ENCODE data around the gene COL6A2. TPM values are rescaled to one million over a fixed set of nuclear protein-coding genes. Genes with fewer than 3 reads are reported as not detected.

Gene COL6A2
- total RNA-seq, 1 donor from 2014 or later, result 120 TPM

DNA sequence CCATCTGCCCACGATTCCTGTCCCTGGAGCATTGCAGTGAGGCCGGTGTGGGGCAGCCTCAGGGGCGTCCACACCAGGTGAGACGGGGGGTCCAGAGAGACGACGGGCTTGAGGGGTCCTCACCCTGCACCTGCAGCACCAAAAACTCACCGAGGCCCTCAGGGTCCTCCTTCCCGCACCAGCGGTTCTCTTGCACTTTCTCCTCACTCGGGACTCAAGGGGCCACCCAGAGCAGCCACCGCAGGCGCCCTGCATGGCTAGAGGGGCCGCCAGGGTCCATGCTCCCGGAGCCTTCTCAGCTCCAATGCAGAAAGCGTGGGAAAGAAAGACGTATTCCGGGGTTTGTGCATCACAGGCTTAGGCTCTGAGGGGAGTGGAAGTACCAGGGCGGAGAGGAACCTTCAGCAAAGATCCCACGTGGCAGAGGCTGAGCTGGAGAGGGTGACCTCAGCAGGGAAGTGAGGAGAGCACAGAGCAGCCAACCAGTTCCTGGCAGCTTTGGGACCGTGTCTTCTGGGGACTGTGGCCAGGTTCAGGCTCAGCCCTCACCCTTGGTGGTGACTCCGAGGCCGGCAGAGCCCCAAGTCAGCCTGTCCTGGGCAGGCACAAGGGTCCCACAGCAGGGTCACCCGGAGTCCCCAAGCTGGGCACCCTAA lies 19.5 kb upstream of the COL6A2 start:
- Mint-ChIP-seq H3K27me3 (ENCODE audit: low read depth, unreplicated experiment) (peaks cover 8% of the 10 kb centered on the region), H3K4me1 (ENCODE audit: low read depth, unreplicated experiment) (peaks cover 7% of the 10 kb centered on the region), H3K36me3 (ENCODE audit: low read depth, unreplicated experiment) (peaks cover 3% of the 10 kb centered on the region), H3K9me3 (ENCODE audit: unreplicated experiment) (peaks cover 2% of the 10 kb centered on the region), H3K4me3 (ENCODE audit: unreplicated experiment) (no peak overlapping the region), H3K27ac (ENCODE audit: unreplicated experiment) (no peak overlapping the region)
- Histone ChIP-seq H3K4me2 (ENCODE audit: low read length) (peak overlapping the region; percentile 54), H3K4me1 (ENCODE audit: insufficient read depth, low read length) (peaks cover 34% of the 10 kb centered on the region), H3K79me2 (ENCODE audit: insufficient read depth, low read length) (no peaks in the 10 kb centered on the region), H3K36me3 (ENCODE audit: insufficient read depth, low read length) (no peaks in the 10 kb centered on the region), H3K9me3 (ENCODE audit: insufficient read depth, low read depth, low read length) (no peaks in the 10 kb centered on the region), H3K4me3 (ENCODE audit: insufficient read depth, low read depth, low read length) (no peak overlapping the region), H2AFZ (ENCODE audit: low read depth, low read length) (no peak overlapping the region), H3K27ac (ENCODE audit: low read depth, low read length) (peak overlapping the region; percentile 86), H4K20me1 (ENCODE audit: insufficient read depth, low read length) (no peaks in the 10 kb centered on the region), H3K27me3 (ENCODE audit: insufficient read depth, low read length) (no peaks in the 10 kb centered on the region), H3K9ac (ENCODE audit: low read length) (peak overlapping the region; percentile 60)
- FAIRE-seq (no peak), DNase-seq (ENCODE audit: low read depth) (peak; percentile 65)
- no peak for TF ChIP-seq EZH2 (IDR thresholded peaks at IDR 0.05; ENCODE audit: insufficient read depth, low read length)
- TF ChIP-seq, protein P1, sequence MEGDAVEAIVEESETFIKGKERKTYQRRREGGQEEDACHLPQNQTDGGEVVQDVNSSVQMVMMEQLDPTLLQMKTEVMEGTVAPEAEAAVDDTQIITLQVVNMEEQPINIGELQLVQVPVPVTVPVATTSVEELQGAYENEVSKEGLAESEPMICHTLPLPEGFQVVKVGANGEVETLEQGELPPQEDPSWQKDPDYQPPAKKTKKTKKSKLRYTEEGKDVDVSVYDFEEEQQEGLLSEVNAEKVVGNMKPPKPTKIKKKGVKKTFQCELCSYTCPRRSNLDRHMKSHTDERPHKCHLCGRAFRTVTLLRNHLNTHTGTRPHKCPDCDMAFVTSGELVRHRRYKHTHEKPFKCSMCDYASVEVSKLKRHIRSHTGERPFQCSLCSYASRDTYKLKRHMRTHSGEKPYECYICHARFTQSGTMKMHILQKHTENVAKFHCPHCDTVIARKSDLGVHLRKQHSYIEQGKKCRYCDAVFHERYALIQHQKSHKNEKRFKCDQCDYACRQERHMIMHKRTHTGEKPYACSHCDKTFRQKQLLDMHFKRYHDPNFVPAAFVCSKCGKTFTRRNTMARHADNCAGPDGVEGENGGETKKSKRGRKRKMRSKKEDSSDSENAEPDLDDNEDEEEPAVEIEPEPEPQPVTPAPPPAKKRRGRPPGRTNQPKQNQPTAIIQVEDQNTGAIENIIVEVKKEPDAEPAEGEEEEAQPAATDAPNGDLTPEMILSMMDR (IDR thresholded peaks at IDR 0.05; ENCODE audit: insufficient read depth, low read depth, low read length), result no peak

GRCh38 chr21:46078978-46079351 lies 18.9 kb upstream of the COL6A2 start:
- Histone ChIP-seq H3K4me1 (ENCODE audit: insufficient read depth, low read length) (peaks cover 37% of the 10 kb centered on the region), H3K27ac (ENCODE audit: low read depth, low read length) (peak overlapping the region; percentile 86), H3K79me2 (ENCODE audit: insufficient read depth, low read length) (no peaks in the 10 kb centered on the region), H4K20me1 (ENCODE audit: insufficient read depth, low read length) (no peaks in the 10 kb centered on the region), H3K27me3 (ENCODE audit: insufficient read depth, low read length) (no peaks in the 10 kb centered on the region), H3K36me3 (ENCODE audit: insufficient read depth, low read length) (no peaks in the 10 kb centered on the region), H3K9ac (ENCODE audit: low read length) (peak overlapping the region; percentile 60), H3K4me3 (ENCODE audit: insufficient read depth, low read depth, low read length) (no peak overlapping the region), H2AFZ (ENCODE audit: low read depth, low read length) (no peak overlapping the region), H3K9me3 (ENCODE audit: insufficient read depth, low read depth, low read length) (no peaks in the 10 kb centered on the region), H3K4me2 (ENCODE audit: low read length) (peak overlapping the region; percentile 54)
- H3K36me3 Mint-ChIP-seq (ENCODE audit: low read depth, unreplicated experiment), result peaks cover 3% of the 10 kb centered on the region
- no peak overlapping the region for H3K27ac Mint-ChIP-seq (ENCODE audit: unreplicated experiment)
- no peak overlapping the region for H3K4me3 Mint-ChIP-seq (ENCODE audit: unreplicated experiment)
- H3K9me3 Mint-ChIP-seq (ENCODE audit: unreplicated experiment), result peaks cover 2% of the 10 kb centered on the region
- TF ChIP-seq, protein P1 (IDR thresholded peaks at IDR 0.05; ENCODE audit: insufficient read depth, low read depth, low read length), result no peak
- no peak for TF ChIP-seq EZH2 (IDR thresholded peaks at IDR 0.05; ENCODE audit: insufficient read depth, low read length)
- DNase-seq (ENCODE audit: low read depth), result no peak
- H3K27me3 Mint-ChIP-seq (ENCODE audit: low read depth, unreplicated experiment), result peaks cover 8% of the 10 kb centered on the region
- peaks cover 7% of the 10 kb centered on the region for H3K4me1 Mint-ChIP-seq (ENCODE audit: low read depth, unreplicated experiment)
- FAIRE-seq, result no peak

Measured in astrocyte (in vitro differentiated cells and primary cell).